GM21717 (cell line): Measurements from ENCODE around the gene VAX1.
"Not testable (repeated sequence)": the region's sequence is repeated elsewhere in the genome, so short reads cannot be mapped to it uniquely, and the experiment has no call there.

Experiments used
- ATAC-seq: cut with Tn5 transposase; IDR thresholded peaks from one replicate; pipeline ENCODE4 v1.9.1; 2021; ENCODE audit warnings: mild to moderate bottlenecking, moderate library complexity; ENCODE audit not compliant: unreplicated experiment

VAX1 gene

DNA sequence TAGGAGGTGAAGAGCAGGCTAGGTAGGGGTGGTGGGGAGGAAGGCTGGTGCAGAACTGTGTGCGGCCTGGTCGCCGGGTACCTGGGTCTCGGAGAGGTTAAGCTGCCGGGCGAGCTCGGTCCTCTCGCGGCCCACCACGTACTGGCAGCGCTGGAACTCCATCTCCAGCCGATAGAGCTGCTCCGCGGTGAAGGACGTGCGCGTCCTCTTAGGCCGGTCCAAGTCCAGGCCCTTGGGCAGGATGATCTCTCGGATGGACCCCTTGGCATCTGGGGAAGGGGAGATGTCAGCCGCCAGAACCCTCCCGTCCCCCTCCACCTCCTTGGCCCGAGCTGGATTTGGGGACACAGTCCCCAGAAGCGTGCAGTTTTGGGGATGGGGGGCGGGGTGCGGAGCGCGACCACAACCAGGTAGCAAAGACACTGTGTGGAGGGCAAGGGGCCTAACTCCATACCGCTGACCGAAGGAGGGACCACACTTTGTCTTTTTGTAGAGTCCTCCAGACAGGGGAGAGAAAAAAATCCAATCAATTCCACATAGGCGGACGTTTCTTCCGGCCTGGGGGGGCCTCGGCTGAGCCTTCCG is 1.6 kb downstream of the VAX1 start:
- ATAC-seq = no peak

GRCh38 chr10:117135480-117136140 is 2.5 kb downstream of the VAX1 start:
- no peak for ATAC-seq

DNA sequence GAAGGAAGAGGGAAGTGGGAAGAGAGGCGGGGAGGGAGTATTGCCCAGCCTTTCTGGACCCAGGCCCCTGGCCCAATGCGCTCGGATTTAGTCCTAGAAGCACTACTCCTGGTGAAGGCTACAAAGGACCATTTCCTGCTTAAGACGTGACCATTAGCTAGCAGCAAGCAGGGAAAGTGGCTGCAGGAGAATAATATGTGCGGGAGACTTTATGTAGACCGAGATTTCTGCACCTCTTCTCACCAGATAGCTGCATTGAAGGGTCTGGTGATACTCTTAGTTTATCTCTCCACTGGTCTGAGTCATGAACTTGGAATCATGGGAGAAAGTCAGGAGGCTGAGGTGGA is 3.1 kb downstream of the VAX1 start:
- no peak for ATAC-seq

GRCh38 chr10:117134306-117135025 is 3.6 kb downstream of the VAX1 start:
- no peak for ATAC-seq

DNA sequence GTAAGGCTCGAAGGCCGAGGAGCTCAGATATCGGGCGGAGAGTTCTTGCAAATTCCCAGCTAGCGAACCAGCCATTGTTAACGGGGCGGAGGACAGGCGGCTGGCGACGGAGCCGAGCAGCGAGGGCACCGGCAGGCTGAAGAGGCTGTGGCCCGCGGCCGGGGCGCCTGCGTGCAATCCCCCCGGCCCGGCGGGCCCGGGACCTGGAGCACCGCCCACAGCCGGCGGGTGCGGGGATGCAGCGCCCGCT is 4.1 kb downstream of the VAX1 start:
- ATAC-seq = no peak

DNA sequence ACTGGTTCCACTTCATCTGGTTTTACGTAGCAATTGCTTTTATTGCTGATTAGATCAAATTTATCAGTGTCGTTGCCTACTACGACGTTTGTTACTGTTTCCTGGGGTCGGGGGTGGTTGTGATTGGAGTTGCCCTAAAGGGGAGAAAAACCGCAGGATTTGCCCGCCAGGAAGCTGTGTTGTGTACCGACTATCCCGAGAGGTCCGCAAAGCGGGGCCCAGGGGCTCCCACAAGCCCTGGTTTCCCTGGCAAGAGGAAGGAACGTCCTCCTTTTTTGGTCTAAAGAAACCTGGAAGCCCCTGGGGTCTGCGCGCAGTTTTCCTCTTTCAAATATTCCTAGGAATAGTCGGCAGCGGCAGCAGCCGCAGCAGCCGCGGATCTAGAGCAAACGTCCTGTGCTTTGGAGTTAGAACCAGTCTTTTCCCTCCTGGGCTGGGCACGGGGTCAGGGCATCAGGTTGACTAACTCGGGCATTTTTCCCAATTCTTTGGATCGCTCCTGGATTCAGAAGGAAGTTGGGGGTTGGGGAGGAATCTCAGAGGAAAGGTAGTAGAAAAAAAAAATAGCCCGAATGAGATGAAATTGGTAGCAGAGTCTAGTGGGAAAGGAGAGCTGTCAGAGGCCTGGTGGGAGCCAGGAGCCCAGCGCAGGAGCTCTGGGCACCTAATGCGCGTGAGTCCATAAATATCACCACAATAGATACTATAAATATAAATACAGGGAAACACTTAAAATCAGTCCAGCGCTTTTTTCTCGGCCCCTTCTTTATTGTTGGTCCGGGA is 4.6 kb downstream of the VAX1 start:
- no peak for ATAC-seq

GRCh38 chr10:117132751-117133231 is 5.3 kb downstream of the VAX1 start:
- ATAC-seq = no peak

GRCh38 chr10:117131376-117132327 is 6.4 kb downstream of the VAX1 start:
- no peak for ATAC-seq

GRCh38 chr10:117130862-117131375 is 7.2 kb downstream of the VAX1 start:
- no peak for ATAC-seq

DNA sequence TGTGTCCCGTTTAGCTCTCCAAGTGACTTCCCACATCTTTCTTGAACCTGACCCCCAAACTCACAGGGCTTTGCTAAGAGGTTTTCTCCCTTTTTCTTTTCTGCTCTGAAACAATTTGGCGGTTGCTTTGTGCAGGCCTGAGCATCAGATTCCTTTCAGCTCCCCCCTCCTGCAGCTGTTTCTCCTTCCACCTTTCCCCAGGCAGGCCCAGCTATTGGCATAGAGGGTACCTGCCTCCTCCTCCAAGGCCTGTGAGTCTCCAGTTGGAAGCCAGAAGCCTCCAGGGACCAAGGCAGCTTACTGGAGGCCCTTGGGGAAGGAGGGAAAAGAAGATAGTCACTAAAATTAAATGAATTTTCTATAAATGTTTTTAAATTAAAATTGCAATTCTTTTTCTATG is 7.7 kb downstream of the VAX1 start:
- no peak for ATAC-seq

GRCh38 chr10:117126645-117127044 is 11.4 kb downstream of the VAX1 start:
- not testable (repeated sequence) for ATAC-seq

- ATAC-seq = no peak
Observed at GRCh38 chr10:117126034-117126433, 12.0 kb downstream of the VAX1 start.

DNA sequence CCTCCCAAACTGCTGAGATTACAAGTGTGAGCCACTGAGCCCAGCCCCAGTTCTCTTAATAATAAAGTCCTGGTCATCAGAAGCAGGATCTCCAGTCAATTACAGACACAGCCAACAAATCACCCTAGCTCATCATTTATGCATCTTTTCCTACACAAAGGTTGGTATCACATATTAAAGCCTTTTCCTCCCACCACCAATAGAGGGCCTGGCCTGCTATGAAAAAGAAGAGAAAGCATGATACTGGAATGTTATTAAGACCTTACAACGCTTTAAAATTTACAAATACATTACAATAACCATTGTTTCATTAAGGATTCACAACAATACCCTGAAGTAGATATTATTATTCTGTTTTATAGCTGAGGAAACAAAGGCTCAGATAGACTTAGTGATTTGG is 25.9 kb downstream of the VAX1 start:
- no peak for ATAC-seq

- ATAC-seq = no peak
Observed at GRCh38 chr10:117107238-117107637, 30.8 kb downstream of the VAX1 start.

- ATAC-seq = no peak
Observed at GRCh38 chr10:117096599-117097201, 41.4 kb downstream of the VAX1 start.

DNA sequence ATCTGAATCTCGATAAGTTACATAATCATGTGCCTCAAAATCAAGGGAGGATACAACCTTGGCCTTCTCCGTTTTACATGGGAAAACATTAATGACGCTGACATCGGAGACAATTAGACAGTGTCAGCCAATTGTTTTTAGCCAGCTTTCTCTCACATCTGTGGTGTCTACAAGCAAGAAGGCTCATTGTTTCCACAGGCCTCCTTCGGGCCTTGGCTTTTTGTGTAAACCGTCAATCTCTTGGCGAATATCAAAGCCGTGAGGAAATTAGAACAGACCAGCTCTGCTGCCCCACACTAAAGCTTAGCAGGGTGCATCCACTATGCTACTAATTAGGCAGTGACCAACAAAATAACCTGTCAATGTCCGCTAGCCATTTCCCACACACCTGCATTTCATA is 43.2 kb downstream of the VAX1 start:
- ATAC-seq = no peak

GRCh38 chr10:117092386-117092785 is 45.7 kb downstream of the VAX1 start:
- ATAC-seq = no peak

- ATAC-seq = no peak
Observed at GRCh38 chr10:117090834-117091233, 47.2 kb downstream of the VAX1 start.

DNA sequence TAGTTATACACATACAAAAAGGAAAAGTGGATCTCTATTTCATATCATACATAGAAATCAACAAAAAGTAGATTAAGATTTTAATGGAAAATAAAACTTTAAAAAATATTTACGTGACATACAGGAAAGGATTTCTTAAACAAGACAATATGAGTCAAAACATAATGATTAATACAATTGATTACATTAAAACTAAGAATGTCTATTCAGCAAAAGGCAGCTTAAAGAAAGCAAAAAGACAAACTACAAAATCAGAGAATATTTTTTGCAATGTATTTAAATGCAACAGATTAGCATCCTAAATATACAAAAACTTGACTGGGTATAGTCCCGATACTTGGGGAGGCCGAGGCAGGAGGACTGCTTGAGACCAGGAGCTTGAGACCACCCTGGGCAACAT is 50.5 kb downstream of the VAX1 start:
- ATAC-seq = no peak

- no peak for ATAC-seq
Observed at GRCh38 chr10:117086546-117086945, 51.5 kb downstream of the VAX1 start.
